GM18868 (cell line): ENCODE results near the gene CBFA2T3.
A peak's percentile ranks its signal among the peaks of the same experiment; 100 is the strongest.

Experiments
- ATAC-seq: cut with Tn5 transposase; IDR thresholded peaks from one replicate; pipeline ENCODE4 v1.9.1; 2021; ENCODE audit warnings: mild to moderate bottlenecking, moderate library complexity; ENCODE audit not compliant: unreplicated experiment

Gene CBFA2T3

GRCh38 chr16:88940862-88941817 lies 35.9 kb downstream of the CBFA2T3 start:
- peak; percentile 33 for ATAC-seq

GRCh38 chr16:88939972-88940861 lies 36.8 kb downstream of the CBFA2T3 start:
- ATAC-seq, result no peak

DNA sequence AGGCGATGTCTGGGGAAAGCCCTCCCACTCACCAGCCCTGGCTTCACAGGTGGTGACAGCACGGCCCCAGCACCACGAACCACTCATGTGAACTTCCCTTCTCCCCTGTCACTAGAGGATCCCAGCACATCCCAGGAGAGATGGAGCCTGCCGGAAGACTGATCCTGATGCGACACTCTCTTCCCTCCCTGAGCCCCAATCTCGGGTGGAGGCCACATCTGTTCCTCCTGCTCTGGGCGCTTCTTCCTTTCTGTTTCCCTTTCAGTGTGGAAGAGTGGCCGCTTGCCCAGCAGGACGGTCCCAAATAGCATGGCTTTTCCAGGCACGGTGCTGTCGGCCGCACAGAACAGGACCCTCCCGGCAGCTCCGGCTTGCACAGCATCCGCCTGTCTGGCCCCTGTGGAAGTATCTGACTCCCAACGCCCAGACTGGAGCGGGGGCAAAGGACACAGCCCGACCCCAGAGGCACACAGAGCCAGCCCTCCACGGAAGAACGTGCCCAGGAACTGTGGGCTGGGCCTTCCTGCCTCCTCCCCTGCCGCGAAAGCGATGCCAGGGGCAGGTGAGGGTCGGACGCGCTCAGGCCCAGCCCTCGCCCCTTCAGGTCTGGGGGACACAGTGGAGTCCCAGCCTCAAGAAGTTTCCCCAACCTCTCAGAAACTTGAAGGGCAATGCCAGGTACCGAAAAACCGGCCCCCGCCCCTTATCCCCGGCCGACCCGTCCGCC lies 37.6 kb downstream of the CBFA2T3 start:
- no peak for ATAC-seq

GRCh38 chr16:88938777-88939244 lies 38.2 kb downstream of the CBFA2T3 start:
- no peak for ATAC-seq

DNA sequence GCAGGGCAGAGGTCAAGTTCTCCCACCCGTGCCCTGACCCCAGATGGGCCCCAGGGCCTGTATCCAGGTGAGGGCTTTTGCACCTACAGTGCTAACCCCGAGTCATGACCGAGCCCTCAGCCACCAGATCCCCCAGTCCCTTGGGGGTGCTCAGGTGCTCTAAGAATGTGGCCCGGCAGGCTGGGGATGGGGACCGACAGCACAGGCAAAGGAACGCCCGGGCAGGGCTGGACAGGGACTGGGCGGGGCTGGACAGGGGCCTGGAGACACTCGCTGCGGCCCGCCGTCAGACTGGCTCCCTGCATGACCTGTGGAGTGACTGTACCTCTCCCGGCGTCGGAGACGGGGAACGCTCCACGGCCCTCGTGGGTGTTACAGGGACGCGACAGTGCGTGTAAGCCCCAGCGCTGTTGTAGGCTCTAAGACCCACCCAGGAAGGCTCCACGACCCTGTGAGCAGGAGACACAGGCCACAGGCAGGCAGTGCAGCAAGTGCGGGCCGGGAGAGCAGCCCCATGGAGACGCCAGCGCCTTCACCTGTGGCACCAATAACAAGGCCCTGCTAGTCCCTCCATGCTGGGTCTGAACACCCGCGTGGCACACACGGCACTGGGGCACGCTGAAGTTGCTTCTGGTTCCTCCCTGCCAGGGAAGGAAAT lies 38.8 kb downstream of the CBFA2T3 start:
- ATAC-seq, result no peak

DNA sequence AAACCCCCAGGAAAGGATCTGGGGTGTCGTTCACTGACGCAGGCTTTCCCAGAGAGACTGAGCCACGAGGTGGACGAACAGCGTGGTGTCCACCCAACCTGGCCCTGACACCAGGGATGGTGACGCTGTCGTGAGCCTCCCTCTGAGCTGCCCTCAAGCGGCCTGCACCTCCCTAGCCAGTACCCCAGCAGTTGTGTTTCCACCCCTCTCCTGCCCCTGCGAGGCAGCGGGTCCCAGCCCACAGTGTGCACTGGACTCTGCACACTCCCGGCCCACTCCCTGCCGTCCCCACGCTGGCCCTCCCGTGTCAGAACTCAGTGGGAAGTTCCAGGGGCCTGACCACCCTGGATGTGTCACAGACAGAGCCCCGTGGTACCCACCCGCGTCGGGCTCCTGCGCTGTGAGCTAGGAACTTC lies 39.8 kb downstream of the CBFA2T3 start:
- ATAC-seq, result no peak

GRCh38 chr16:88936556-88937205 lies 40.3 kb downstream of the CBFA2T3 start:
- ATAC-seq, result no peak

DNA sequence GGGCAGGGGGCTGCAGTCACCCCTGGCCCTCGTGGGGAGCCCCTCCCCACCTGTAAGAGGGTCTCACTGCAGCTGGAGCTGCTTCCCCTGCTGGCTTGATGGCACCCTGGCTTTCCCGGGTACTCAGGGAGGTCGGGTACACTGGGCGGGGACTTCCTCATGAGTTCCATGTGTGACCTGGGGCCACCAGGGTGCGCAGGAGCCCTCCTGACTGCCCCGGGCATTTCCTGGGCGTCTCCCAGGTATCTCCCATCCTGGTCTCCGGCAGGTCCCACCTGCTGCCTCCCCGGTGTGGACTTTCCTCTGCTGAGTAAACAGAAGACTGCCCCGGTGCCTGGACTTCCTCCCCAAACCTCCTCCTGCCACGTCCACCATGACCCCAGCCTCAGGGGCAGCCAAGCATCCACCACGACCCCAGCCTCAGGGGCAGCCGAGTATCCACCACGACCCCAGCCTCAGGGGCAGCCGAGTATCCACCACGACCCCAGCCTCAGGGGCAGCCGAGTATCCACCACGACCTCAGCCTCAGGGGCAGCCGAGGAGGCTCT lies 40.9 kb downstream of the CBFA2T3 start:
- ATAC-seq, result no peak

DNA sequence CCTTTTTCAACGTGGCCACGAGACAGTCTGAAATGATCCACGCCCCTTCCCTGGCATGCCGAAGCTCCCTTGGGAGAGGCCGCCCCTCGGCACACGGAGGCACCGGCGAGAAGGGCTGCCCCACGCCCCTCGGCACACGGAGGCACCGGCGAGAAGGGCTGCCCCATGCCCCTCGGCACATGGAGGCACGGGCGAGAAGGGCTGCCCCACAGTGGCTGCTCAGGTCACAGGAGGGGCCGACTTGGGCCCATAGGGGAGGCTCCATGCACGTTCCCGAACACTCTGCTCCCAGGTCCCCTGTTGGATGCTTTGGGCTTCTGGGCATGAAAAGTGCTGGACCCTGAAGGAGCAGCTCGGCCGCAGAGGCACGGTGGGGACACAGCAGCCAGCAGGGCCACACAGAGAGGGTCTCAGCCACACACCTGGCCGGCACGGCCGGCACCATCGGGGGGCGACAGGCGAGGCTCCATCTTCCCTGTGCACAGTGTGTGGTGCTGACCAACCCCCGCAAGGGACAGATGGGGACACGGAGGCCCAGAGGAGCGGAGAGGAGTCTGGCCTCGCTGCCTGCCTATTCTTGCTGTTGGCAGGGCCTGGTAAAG lies 42.8 kb downstream of the CBFA2T3 start:
- ATAC-seq, result no peak

DNA sequence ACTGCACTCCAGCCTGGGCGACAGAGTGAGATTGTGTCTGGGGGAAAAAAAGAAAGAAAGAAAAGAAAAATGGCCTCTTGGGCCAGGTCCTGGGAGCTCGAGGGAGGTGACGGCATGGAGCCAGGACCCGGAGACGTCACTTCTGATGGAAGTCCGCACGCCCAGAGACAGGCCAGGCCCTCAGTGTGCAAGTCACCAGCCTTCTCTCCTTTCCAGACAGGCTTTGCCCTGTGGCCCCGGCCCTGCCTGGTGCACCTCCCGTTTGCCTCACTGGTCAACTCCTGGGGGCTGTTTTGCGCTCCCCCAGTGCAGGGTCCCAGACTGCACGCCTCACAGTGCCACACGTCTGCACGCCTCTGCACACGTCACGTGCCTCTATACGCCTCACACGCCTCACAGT lies 44.1 kb downstream of the CBFA2T3 start:
- ATAC-seq, result no peak

DNA sequence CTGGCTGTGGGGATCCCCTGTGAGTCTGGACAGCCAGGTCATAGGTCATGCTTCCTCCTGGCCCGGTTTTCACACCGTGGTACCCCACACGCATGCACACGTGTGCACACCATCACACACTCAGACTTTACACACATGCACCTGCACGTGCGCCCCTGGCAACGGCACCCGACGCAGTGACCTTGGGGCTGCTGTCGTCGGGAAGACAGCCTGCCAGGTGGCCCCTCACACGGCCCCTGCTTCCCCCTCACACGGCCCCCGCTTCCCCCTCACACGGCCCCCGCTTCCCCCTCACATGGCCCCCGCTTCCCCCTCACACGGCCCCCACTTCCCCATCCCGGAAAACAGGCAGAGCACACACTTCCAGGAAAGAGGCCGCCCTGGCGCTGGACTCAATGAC lies 45.1 kb downstream of the CBFA2T3 start:
- ATAC-seq, result no peak

- ATAC-seq, result no peak
Measured at GRCh38 chr16:88931373-88931900, 45.6 kb downstream of the CBFA2T3 start.

DNA sequence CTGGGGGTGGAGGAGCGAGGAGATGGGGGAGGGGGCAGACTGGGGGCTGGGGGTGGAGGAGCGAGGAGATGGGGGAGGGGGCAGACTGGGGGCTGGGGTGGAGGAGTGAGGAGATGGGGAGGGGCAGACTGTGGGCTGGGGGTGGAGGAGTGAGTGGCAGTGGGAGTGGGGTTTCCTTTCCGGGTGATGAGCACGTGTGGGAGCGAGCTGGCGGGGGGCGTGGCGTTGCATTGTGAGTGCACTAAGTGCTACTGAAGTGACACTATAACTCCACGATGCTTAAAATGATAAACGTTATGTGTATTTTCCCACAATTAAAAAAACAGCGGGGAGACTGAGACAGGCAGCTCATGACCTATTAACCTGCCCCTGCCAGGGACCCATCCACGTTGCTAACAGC lies 46.3 kb downstream of the CBFA2T3 start:
- no peak for ATAC-seq

GRCh38 chr16:88929091-88929445 lies 47.9 kb downstream of the CBFA2T3 start:
- ATAC-seq, result no peak

DNA sequence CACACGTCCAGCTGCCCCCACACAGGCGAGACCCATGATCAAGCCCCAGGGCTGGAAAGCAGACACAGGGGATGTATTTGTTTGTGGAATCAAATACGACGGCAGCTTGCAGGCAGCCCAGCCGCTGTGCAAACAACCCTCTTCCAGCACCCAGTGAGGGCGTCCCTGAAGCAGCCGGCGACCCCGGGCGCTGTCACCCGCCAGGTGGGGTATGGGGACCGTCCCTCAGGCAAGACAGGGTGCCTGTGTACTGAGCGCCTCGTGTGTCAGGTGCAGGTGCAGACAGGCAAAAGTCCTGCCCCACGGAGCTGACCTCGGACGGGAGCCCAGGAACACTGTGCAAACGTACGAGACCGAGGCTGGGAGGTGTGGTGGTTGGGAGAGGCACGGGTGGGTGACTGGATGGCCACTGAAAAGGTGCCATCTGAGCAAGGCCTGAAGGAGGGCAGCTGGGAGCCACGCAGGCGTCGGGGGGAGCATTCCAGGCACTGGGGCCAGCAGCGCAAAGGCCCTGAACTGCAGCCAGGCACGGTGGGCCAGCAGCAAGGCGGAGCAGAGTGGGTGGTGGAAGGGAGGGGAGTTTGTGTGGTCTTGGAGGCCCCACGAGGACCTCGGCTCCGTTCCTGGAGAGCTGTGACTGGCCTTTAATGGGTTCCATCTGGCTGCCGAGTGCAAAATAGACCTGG lies 48.5 kb downstream of the CBFA2T3 start:
- ATAC-seq, result no peak

GRCh38 chr16:88927661-88928060 lies 49.3 kb downstream of the CBFA2T3 start:
- ATAC-seq, result no peak

GRCh38 chr16:88927010-88927409 lies 50.0 kb downstream of the CBFA2T3 start:
- ATAC-seq, result no peak

DNA sequence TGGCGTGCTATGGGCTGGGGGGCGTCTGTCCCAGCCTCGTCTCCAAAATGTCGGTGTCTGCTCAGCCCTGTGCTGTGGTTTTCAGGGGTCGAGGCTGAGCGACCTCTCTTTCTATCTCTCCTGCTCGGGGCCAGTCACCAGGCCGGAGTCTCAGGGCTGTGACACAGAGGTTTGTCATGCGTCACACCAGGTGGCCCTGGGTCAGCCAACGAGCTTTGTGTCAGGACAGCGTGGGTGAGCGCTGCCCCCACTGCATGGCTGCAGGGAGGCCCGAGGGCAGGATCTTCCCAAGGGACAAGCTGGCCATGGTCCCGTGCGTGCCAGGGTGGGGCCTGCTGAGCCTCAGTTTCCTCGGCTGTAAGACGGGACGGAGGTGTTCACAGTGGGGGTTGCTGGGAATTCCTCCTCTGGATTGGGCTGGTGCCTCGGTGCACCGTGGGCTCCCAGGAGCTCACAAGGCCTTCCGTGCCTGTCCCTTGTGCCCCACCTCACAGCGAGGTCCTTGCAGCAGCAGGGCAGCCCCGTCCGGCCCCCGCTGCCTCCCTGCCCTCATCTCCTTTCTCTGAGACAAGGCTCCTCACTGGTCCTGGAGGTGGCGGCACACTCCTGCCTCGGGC lies 50.5 kb downstream of the CBFA2T3 start:
- ATAC-seq, result no peak
